ENCODE results near the gene EHBP1. TPM values are rescaled to one million over a fixed set of nuclear protein-coding genes. Genes with fewer than 3 reads are reported as not detected.

Gene EHBP1
- total RNA-seq, 1 donor from 2014 or later: 52.7 TPM

DNA sequence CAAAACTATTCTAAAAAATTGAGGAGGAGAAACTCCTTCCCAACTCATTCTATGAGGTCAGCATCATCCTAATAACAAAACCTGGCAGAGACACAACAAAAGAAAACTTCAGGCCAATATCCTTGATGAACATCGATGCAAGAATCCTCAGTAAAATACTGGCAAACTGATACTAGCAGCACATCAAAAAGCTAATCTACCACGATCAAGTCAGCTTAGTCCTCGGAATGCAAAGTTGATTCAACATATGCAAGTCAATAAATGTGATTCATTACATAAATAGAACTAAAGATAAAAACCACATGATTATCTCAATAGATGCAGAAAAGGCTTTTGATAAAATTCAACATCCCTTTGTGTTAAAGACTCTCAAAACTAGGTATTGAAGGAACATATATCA lies 63.1 kb downstream of the EHBP1 start:
- Histone ChIP-seq H3K27me3 (ENCODE audit: control insufficient read depth in 3 of 3, insufficient read depth in 3 of 3, low read length in 3 of 3) (no peaks in the 10 kb centered on the region), H3K4me3 (ENCODE audit: low read length in 3 of 3) (no peak overlapping the region), H3K9me3 (ENCODE audit: control insufficient read depth in 3 of 3, low read length in 3 of 3) (no peaks in the 10 kb centered on the region), H3K4me1 (ENCODE audit: control insufficient read depth in 3 of 3, insufficient read depth in 3 of 3, low read length in 3 of 3) (no peaks in the 10 kb centered on the region), H3K36me3 (ENCODE audit: control insufficient read depth in 3 of 3, insufficient read depth in 3 of 3, low read length in 3 of 3) (no peaks in the 10 kb centered on the region), H3K27ac (ENCODE audit: low read depth, low read length) (no peak overlapping the region), H3K9ac (ENCODE audit: low read depth in 1 of 3, low read length in 3 of 3) (no peak overlapping the region)

DNA sequence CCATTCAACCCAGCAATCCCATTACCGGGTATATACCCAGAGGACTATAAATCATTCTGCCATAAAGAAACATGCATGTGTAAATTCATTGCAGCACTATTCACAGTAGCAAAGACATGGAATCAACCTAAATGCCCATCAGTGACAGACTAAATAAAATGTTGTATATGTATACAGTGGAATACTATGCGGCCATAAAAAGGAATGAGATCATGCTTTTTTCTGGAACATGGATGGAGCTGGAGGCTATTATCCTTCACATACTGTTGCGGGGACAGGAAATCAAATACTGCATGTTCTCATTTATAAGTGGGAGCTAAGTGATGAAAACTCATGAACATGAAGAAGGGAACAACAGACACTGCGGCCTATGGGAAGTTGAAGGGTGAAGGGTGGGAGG lies 65.1 kb downstream of the EHBP1 start:
- no peaks in the 10 kb centered on the region for H3K4me1 ChIP-seq (ENCODE audit: control insufficient read depth in 3 of 3, insufficient read depth in 3 of 3, low read length in 3 of 3)
- H3K27ac ChIP-seq (ENCODE audit: low read depth, low read length): no peak overlapping the region
- H3K9ac ChIP-seq (ENCODE audit: low read depth in 1 of 3, low read length in 3 of 3): no peak overlapping the region
- no peaks in the 10 kb centered on the region for H3K27me3 ChIP-seq (ENCODE audit: control insufficient read depth in 3 of 3, insufficient read depth in 3 of 3, low read length in 3 of 3)
- no peaks in the 10 kb centered on the region for H3K9me3 ChIP-seq (ENCODE audit: control insufficient read depth in 3 of 3, low read length in 3 of 3)
- H3K4me3 ChIP-seq (ENCODE audit: low read length in 3 of 3): no peak overlapping the region
- no peaks in the 10 kb centered on the region for H3K36me3 ChIP-seq (ENCODE audit: control insufficient read depth in 3 of 3, insufficient read depth in 3 of 3, low read length in 3 of 3)

DNA sequence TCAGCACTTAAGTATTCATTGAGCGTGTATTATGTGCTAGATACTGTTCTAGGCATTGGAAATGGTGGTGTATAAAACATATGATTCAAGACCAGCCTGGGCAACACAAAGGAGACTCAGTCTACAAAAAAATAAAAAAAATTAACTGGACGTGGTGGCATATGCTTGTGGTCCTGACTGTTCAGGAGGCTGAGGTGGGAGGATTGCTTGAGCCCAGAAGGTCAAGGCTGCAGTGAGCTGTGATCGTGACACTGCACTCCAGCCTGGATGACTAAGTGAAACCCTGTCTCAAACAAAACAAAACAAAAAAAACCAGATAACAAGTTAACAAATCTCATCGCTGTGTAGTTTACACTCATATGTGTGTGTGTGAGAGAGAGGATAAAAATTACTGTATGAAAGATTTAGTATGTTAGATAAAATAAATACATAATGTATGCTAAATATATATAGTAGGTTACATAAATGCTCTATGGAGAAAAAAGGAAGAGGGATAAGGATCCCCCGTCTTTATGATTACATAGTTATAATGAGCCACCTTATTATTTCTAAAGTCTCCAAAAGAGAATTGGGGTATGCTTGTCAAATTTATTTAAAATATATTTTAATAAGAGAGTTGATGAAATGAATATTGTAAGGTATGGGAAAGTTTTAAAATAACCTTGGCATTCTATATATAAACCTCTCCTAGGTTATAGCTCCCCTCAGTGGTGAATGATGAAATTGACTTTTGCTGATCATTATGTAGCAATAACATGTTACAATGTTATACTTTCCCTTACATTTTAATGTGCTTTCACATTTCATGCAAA lies 69.2 kb downstream of the EHBP1 start:
- no peak overlapping the region for H3K9ac ChIP-seq (ENCODE audit: low read depth in 1 of 3, low read length in 3 of 3)
- no peaks in the 10 kb centered on the region for H3K4me1 ChIP-seq (ENCODE audit: control insufficient read depth in 3 of 3, insufficient read depth in 3 of 3, low read length in 3 of 3)
- no peaks in the 10 kb centered on the region for H3K9me3 ChIP-seq (ENCODE audit: control insufficient read depth in 3 of 3, low read length in 3 of 3)
- H3K4me3 ChIP-seq (ENCODE audit: low read length in 3 of 3): no peak overlapping the region
- no peaks in the 10 kb centered on the region for H3K27me3 ChIP-seq (ENCODE audit: control insufficient read depth in 3 of 3, insufficient read depth in 3 of 3, low read length in 3 of 3)
- H3K36me3 ChIP-seq (ENCODE audit: control insufficient read depth in 3 of 3, insufficient read depth in 3 of 3, low read length in 3 of 3): no peaks in the 10 kb centered on the region
- H3K27ac ChIP-seq (ENCODE audit: low read depth, low read length): no peak overlapping the region

DNA sequence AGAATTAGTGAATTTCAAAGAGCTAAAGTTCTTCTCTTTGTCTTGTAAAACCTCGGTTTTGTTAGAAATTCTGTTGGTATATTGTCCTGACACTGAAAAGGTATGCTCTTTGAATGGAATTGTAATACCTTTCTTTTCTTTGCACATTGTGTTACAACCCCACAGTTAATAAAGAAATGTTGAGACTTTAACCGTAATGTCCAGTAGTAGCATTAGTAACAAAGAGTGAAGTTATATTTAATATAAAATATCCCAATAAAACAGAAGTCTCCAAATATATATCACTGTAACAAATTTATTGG lies 69.8 kb downstream of the EHBP1 start:
- Histone ChIP-seq H3K9me3 (ENCODE audit: control insufficient read depth in 3 of 3, low read length in 3 of 3) (no peaks in the 10 kb centered on the region), H3K4me1 (ENCODE audit: control insufficient read depth in 3 of 3, insufficient read depth in 3 of 3, low read length in 3 of 3) (no peaks in the 10 kb centered on the region), H3K27ac (ENCODE audit: low read depth, low read length) (no peak overlapping the region), H3K9ac (ENCODE audit: low read depth in 1 of 3, low read length in 3 of 3) (no peak overlapping the region), H3K27me3 (ENCODE audit: control insufficient read depth in 3 of 3, insufficient read depth in 3 of 3, low read length in 3 of 3) (no peaks in the 10 kb centered on the region), H3K36me3 (ENCODE audit: control insufficient read depth in 3 of 3, insufficient read depth in 3 of 3, low read length in 3 of 3) (no peaks in the 10 kb centered on the region), H3K4me3 (ENCODE audit: low read length in 3 of 3) (no peak overlapping the region)

DNA sequence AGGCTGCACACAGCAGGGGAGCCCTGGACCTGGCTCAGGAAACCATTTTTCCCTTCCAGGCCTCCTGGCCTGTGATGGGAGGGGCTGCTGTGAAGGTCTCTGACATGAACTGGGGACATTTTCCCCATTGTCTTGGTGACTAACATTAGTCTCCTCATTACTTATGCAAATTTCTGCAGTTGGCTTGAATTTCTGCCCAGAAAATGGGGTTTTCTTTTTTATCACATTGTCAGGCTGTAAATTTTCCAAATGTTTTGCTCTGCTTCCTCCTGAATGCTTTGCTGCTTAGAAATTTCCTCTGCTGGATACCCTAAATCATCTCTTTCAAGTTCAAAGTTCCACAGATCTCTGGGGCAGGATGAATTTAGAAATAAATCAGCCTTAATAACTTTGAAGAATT lies 78.2 kb downstream of the EHBP1 start:
- Histone ChIP-seq H3K4me1 (ENCODE audit: control insufficient read depth in 3 of 3, insufficient read depth in 3 of 3, low read length in 3 of 3) (no peaks in the 10 kb centered on the region), H3K4me3 (ENCODE audit: low read length in 3 of 3) (no peak overlapping the region)

DNA sequence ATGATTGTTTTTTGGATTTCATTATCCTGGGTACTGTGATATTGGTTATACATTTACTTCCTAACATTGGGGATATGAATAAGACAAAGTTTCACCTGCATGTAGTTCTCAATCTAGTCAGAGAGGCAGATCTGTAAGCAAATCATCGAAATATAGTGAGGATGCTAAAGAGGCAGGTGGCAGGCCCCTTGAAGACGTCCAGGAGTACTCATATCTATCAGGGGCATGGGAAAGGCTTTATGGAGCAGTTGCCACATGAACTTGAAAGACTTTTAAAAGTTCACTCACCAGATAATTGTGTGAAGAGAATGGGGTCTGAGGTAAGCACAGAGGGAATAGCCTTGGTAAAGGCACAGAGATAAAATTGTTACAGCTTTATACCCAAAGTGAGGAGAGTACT lies 78.8 kb downstream of the EHBP1 start:
- H3K9ac ChIP-seq (ENCODE audit: low read depth in 1 of 3, low read length in 3 of 3): no peak overlapping the region
- H3K36me3 ChIP-seq (ENCODE audit: control insufficient read depth in 3 of 3, insufficient read depth in 3 of 3, low read length in 3 of 3): no peaks in the 10 kb centered on the region
- H3K27ac ChIP-seq (ENCODE audit: low read depth, low read length): no peak overlapping the region
- peaks cover 0 to under 1% (median 0%) of the 10 kb centered on the region in 3 donors for H3K4me1 ChIP-seq (ENCODE audit: control insufficient read depth in 3 of 3, insufficient read depth in 3 of 3, low read length in 3 of 3)
- no peak overlapping the region for H3K4me3 ChIP-seq (ENCODE audit: low read length in 3 of 3)
- H3K9me3 ChIP-seq (ENCODE audit: control insufficient read depth in 3 of 3, low read length in 3 of 3): no peaks in the 10 kb centered on the region
- no peaks in the 10 kb centered on the region for H3K27me3 ChIP-seq (ENCODE audit: control insufficient read depth in 3 of 3, insufficient read depth in 3 of 3, low read length in 3 of 3)

More for the DNA sequence above, 78.2 kb downstream of the EHBP1 start:
- H3K27ac ChIP-seq (ENCODE audit: low read depth, low read length): no peak overlapping the region
- no peaks in the 10 kb centered on the region for H3K9me3 ChIP-seq (ENCODE audit: control insufficient read depth in 3 of 3, low read length in 3 of 3)
- H3K36me3 ChIP-seq (ENCODE audit: control insufficient read depth in 3 of 3, insufficient read depth in 3 of 3, low read length in 3 of 3): no peaks in the 10 kb centered on the region
- H3K9ac ChIP-seq (ENCODE audit: low read depth in 1 of 3, low read length in 3 of 3): no peak overlapping the region
- no peaks in the 10 kb centered on the region for H3K27me3 ChIP-seq (ENCODE audit: control insufficient read depth in 3 of 3, insufficient read depth in 3 of 3, low read length in 3 of 3)

DNA sequence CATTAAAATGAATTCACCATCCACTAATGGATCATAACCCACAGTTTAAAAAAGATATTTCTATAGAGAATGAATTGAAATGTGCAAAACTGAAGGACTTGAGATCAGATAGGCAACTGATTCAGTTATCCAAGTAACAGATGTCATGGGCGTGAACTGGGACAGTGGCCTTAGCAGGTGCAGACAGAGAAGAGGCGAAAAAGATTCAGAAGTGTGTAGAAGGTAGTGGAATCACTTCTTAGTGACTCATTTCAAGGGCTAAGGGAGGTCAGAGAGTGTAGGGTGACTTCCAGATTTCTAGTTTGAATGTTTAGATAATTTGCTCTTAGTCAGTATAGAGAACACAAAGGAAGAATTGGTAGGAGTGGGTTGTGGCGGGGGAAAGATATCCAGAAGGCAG lies 79.7 kb downstream of the EHBP1 start:
- no peaks in the 10 kb centered on the region for H3K9me3 ChIP-seq (ENCODE audit: control insufficient read depth in 3 of 3, low read length in 3 of 3)
- H3K4me3 ChIP-seq (ENCODE audit: low read length in 3 of 3): no peak overlapping the region
- peaks cover 0 to 4% (median 0%) of the 10 kb centered on the region in 3 donors for H3K4me1 ChIP-seq (ENCODE audit: control insufficient read depth in 3 of 3, insufficient read depth in 3 of 3, low read length in 3 of 3)
- H3K27me3 ChIP-seq (ENCODE audit: control insufficient read depth in 3 of 3, insufficient read depth in 3 of 3, low read length in 3 of 3): no peaks in the 10 kb centered on the region
- H3K27ac ChIP-seq (ENCODE audit: low read depth, low read length): no peak overlapping the region
- H3K9ac ChIP-seq (ENCODE audit: low read depth in 1 of 3, low read length in 3 of 3): no peak overlapping the region
- no peaks in the 10 kb centered on the region for H3K36me3 ChIP-seq (ENCODE audit: control insufficient read depth in 3 of 3, insufficient read depth in 3 of 3, low read length in 3 of 3)

DNA sequence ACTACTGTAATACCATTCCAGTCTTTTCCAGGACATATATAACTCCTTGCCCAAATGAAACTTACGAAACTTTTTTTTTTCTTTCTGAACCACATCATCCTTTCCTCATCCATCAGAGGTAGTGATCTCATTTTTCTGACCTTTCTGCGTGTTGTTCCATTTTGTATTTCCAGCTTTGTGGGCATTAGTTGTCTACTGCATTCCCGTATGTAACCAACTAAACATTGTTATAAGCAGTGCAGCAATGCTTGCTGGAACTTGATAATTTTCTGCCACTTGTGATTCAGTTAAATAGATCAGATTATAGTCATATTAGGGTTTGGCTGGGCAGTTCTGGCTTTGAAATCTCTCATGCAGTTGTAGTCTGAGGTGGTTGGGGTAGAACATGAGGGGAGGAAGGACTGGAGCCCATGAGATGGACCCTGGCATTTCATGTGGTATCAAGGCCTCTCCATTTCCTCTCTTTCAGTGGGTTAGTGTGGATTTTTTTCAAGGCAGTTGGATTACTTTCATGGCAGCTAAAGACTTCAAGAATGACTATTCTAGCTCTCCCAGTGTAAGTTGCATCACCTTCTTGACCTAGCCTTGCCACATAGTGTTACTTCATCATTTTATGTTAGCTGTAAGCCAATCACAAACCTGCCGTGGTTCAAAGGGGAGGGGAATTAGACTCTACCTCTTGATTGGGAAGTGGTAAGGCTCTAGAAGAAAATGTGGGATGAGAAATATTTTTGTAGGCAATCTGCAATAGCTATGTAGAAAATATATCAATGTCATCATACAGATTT lies 80.5 kb downstream of the EHBP1 start:
- Histone ChIP-seq H3K9ac (ENCODE audit: low read depth in 1 of 3, low read length in 3 of 3) (no peak overlapping the region), H3K27ac (ENCODE audit: low read depth, low read length) (no peak overlapping the region), H3K4me3 (ENCODE audit: low read length in 3 of 3) (no peak overlapping the region), H3K9me3 (ENCODE audit: control insufficient read depth in 3 of 3, low read length in 3 of 3) (no peaks in the 10 kb centered on the region), H3K36me3 (ENCODE audit: control insufficient read depth in 3 of 3, insufficient read depth in 3 of 3, low read length in 3 of 3) (no peaks in the 10 kb centered on the region), H3K4me1 (ENCODE audit: control insufficient read depth in 3 of 3, insufficient read depth in 3 of 3, low read length in 3 of 3) (peaks cover 0 to 4% (median 0%) of the 10 kb centered on the region in 3 donors), H3K27me3 (ENCODE audit: control insufficient read depth in 3 of 3, insufficient read depth in 3 of 3, low read length in 3 of 3) (no peaks in the 10 kb centered on the region)

DNA sequence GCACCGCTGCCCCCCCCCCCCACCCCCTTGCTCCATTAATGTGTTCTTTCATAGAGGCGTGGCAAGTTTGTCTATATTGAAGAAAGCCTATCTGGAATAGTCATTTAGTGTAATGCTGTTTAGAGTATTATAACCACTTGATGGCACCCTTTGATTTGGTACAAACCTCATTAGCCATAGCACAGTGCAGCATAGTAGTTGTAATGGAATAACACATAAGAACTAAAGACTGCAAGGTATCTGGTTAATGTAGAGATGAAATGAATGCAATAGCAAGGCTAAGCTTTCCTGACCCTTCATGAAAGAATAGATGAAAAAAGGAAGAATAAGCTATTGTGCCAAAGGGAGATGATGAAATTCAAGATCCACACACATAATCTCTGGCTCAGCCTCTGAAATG lies 81.9 kb downstream of the EHBP1 start:
- no peaks in the 10 kb centered on the region for H3K36me3 ChIP-seq (ENCODE audit: control insufficient read depth in 3 of 3, insufficient read depth in 3 of 3, low read length in 3 of 3)
- H3K4me3 ChIP-seq (ENCODE audit: low read length in 3 of 3): no peak overlapping the region
- no peak overlapping the region for H3K27ac ChIP-seq (ENCODE audit: low read depth, low read length)
- H3K4me1 ChIP-seq (ENCODE audit: control insufficient read depth in 3 of 3, insufficient read depth in 3 of 3, low read length in 3 of 3): peaks cover 0 to 4% (median 0%) of the 10 kb centered on the region in 3 donors
- no peak overlapping the region for H3K9ac ChIP-seq (ENCODE audit: low read depth in 1 of 3, low read length in 3 of 3)
- H3K27me3 ChIP-seq (ENCODE audit: control insufficient read depth in 3 of 3, insufficient read depth in 3 of 3, low read length in 3 of 3): no peaks in the 10 kb centered on the region
- H3K9me3 ChIP-seq (ENCODE audit: control insufficient read depth in 3 of 3, low read length in 3 of 3): no peaks in the 10 kb centered on the region

DNA sequence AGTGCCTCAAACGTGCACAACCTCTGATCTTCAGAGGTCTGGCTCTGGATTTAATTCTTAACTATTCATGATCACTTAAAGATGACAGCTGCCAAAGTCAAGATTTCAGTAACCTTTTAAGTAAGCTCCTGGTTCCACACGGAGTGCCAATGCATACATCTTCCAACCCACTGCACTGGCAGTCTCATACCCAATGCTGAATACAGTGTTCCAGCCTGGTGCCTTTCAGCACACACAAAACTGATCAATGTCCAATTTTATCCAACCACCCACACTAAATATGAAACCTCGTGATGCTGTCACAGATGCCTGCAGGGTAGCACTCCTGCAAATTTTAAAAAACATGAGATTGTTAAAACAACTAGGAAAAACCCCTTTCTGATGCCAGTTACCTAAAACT lies 84.0 kb downstream of the EHBP1 start:
- H3K36me3 ChIP-seq (ENCODE audit: control insufficient read depth in 3 of 3, insufficient read depth in 3 of 3, low read length in 3 of 3): no peaks in the 10 kb centered on the region
- H3K9me3 ChIP-seq (ENCODE audit: control insufficient read depth in 3 of 3, low read length in 3 of 3): no peaks in the 10 kb centered on the region
- peaks cover 0 to 4% (median 0%) of the 10 kb centered on the region in 3 donors for H3K4me1 ChIP-seq (ENCODE audit: control insufficient read depth in 3 of 3, insufficient read depth in 3 of 3, low read length in 3 of 3)
- no peak overlapping the region for H3K9ac ChIP-seq (ENCODE audit: low read depth in 1 of 3, low read length in 3 of 3)
- no peaks in the 10 kb centered on the region for H3K27me3 ChIP-seq (ENCODE audit: control insufficient read depth in 3 of 3, insufficient read depth in 3 of 3, low read length in 3 of 3)
- H3K27ac ChIP-seq (ENCODE audit: low read depth, low read length): no peak overlapping the region
- H3K4me3 ChIP-seq (ENCODE audit: low read length in 3 of 3): no peak overlapping the region
